Esophagus muscularis mucosa (tissue), 4 donors: ENCODE data around the gene DIP2C. TPM values are rescaled to one million over a fixed set of nuclear protein-coding genes. Genes with fewer than 3 reads are reported as not detected.
A peak's percentile ranks its signal among the peaks of the same experiment; 100 is the strongest.

Experiments used
- DNase-seq: peaks from one replicate; pipeline ENCODE4 v3.0.0-alpha.2; 2017; ENCODE audit errors: extremely low spot score
- H3K27ac ChIP-seq, 4 donors: fragments of 200-600 bp; sonication (generic); replicated peaks in 1 of 4; 1 replicate in 3 of 4; 2 replicates in 1 of 4; pipeline ENCODE4 v1.5.1; 2016 to 2019; ENCODE audit warnings: mild to moderate bottlenecking in 1 of 4
- H3K27me3 ChIP-seq, 4 donors: fragments of 200-600 bp; sonication (generic); one replicate each; pipeline versions ENCODE4 v1.5.1 to v1.6.0; 2016 to 2019
- H3K36me3 ChIP-seq, 4 donors: fragments of 200-600 bp; sonication (generic); one replicate each; pipeline ENCODE4 v1.5.1; 2016 to 2019
- H3K4me1 ChIP-seq, 4 donors: fragments of 200-600 bp; sonication (generic); one replicate each; pipeline ENCODE4 v1.5.1; 2016 to 2019
- H3K4me3 ChIP-seq, 4 donors: fragments of 200-600 bp; sonication (generic); 1 replicate in 2 of 4; 2 replicates in 2 of 4; pipeline ENCODE4 v1.5.1; 2016 to 2019; ENCODE audit warnings: mild to moderate bottlenecking in 4 of 4, moderate library complexity in 1 of 4
- H3K9me3 ChIP-seq, 4 donors: fragments of 200-600 bp; sonication (generic); 1 replicate in 3 of 4; 2 replicates in 1 of 4; pipeline ENCODE4 v1.5.1; 2016 to 2019
- EP300 ChIP-seq: sonication (generic); formaldehyde crosslinking; IDR thresholded peaks from one replicate; pipeline ENCODE4 v1.6.1; 2017; ENCODE audit warnings: antibody characterized with exemption
- POLR2A ChIP-seq: fragments of 450-650 bp; IDR thresholded peaks from one replicate; pipeline ENCODE4 v1.6.1; 2017; ENCODE audit warnings: antibody characterized with exemption, moderate library complexity, mild to moderate bottlenecking, low read depth
- POLR2AphosphoS5 ChIP-seq, 2 donors: sonication (generic); formaldehyde crosslinking; IDR thresholded peaks; one replicate each; pipeline ENCODE4 v1.6.1; 2017; ENCODE audit warnings: antibody characterized with exemption in 2 of 2
- WGBS: methylation state at CpG from one replicate; pipeline ENCODE4 v1.1.5; 2018; 5-methylcytosine and 5-hydroxymethylcytosine counted together
- intact Hi-C: fragments of 100-400 bp; cut with DNase I; formaldehyde crosslinking; loops from one replicate; pipeline ENCODE4 v1.15.1; 2023
- total RNA-seq, 4 donors: library from RNA; depleted of rRNA; stranded (reverse); fragments of >200 nt; gene quantifications; one replicate each; pipeline versions ENCODE4 v1.1.0 to v1.2.1, GENCODE V29; 2016
- TF ChIP-seq, protein P1 (sequence below), 3 experiments: fragments of 200-600 bp in 2 of 3; fragments of 450-650 bp in 1 of 3; sonication (generic) in 2 of 3; IDR thresholded peaks; one replicate each; pipeline ENCODE4 v1.5.1; 2017 to 2019; ENCODE audit warnings: antibody characterized with exemption in 3 of 3, mild to moderate bottlenecking in 2 of 3, moderate library complexity in 1 of 3

DIP2C gene
- total RNA-seq, 4 donors from 2014 or later = 38.6 to 66.4 (median 55.7) TPM

- WGBS = 96% methylated on average over 11 of the region's 14 CpGs
- intact Hi-C loops = no loop called here
- H3K4me1 ChIP-seq = peaks cover 24 to 60% (median 41%) of the 10 kb centered on the region in 4 donors
- DNase-seq = no peak
- no peaks in the 10 kb centered on the region for H3K27me3 ChIP-seq
- no peaks in the 10 kb centered on the region for H3K36me3 ChIP-seq
- no peak overlapping the region for H3K4me3 ChIP-seq
- H3K27ac ChIP-seq = peak overlapping the region; percentile 10 to 91 (median 34)
- peaks cover 0 to 21% (median 10%) of the 10 kb centered on the region in 4 donors for H3K9me3 ChIP-seq
- TF ChIP-seq, protein P1, sequence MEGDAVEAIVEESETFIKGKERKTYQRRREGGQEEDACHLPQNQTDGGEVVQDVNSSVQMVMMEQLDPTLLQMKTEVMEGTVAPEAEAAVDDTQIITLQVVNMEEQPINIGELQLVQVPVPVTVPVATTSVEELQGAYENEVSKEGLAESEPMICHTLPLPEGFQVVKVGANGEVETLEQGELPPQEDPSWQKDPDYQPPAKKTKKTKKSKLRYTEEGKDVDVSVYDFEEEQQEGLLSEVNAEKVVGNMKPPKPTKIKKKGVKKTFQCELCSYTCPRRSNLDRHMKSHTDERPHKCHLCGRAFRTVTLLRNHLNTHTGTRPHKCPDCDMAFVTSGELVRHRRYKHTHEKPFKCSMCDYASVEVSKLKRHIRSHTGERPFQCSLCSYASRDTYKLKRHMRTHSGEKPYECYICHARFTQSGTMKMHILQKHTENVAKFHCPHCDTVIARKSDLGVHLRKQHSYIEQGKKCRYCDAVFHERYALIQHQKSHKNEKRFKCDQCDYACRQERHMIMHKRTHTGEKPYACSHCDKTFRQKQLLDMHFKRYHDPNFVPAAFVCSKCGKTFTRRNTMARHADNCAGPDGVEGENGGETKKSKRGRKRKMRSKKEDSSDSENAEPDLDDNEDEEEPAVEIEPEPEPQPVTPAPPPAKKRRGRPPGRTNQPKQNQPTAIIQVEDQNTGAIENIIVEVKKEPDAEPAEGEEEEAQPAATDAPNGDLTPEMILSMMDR (IDR thresholded peaks at IDR 0.05) = no peak
- TF ChIP-seq POLR2AphosphoS5 (IDR thresholded peaks at IDR 0.05) (no peak), EP300 (no peak), POLR2A (no peak)
Observed at GRCh38 chr10:646118-646524, 43.3 kb downstream of the DIP2C start.

DNA sequence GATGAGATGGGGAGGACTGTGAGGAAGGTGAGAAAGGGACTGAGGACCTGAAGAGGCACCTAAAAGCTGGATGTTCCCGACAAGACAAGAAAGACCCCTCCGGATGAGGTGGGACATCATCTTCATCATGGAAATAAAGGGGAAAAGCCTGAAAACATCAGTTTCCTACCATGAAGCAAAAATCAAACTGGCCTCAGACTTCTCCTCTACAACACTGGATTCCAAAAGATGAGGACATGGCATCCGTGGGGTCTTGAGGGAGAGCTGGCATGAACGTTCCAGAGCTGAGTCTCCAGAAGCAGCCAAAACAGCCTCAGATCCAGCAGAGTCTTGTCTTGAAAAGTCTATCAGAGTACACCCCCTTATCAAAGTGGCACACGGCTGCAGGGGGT lies 44.5 kb downstream of the DIP2C start:
- intact Hi-C loops = no loop called here
- Histone ChIP-seq H3K27ac (peak overlapping the region in 2 of 4 donors; percentile 66 to 91), H3K36me3 (no peaks in the 10 kb centered on the region), H3K4me3 (no peak overlapping the region), H3K4me1 (peaks cover 13 to 50% (median 32%) of the 10 kb centered on the region in 4 donors), H3K9me3 (peaks cover 0 to 21% (median 10%) of the 10 kb centered on the region in 4 donors), H3K27me3 (no peaks in the 10 kb centered on the region)
- WGBS = 90% methylated on average over 5 of the region's 5 CpGs
- TF ChIP-seq, protein P1 (IDR thresholded peaks at IDR 0.05) = no peak
- TF ChIP-seq POLR2A (no peak), POLR2AphosphoS5 (IDR thresholded peaks at IDR 0.05) (no peak), EP300 (no peak)
- no peak for DNase-seq

DNA sequence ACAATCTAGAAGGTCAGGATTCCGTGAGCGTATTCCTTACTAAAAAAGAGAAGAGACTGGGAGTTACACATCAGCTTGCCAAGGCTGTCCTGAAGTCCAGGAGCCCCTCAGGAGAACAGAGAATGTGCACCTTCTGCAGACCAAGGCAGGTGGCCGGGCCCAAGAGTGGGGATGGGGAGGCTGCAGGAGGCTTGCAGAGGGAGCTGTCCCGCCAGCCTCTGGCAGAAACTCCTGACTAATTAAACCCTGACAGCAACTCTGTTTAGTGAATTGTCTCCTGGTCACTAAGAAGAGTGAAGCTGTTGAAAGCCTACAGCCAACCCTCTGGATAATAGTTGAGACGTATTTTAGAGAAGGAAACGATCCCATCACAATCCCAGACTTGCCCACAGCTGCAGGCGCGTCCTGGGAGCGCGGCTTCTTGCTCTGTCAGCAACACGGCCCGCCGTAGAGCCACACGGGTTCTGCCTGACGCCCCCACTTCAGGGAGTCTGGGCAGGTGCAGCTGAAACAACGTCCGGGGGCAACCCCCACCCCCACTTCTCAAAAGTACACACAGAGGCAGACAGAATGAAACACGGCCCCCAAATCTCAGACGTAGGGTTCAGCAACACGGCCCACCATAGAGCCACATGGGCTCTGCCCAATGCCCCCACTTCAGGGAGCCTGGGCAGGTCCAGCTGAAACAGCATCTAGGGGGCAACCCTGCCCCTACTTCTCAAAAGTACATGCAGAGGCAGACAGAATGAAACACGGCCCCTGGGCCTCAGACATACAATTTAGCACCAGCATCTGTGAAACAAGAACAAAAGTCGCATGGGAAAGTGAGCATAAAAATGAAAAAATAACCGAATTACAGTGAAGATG lies 45.2 kb downstream of the DIP2C start:
- intact Hi-C loops = no loop called here
- 85% methylated on average over 18 of the region's 23 CpGs for WGBS
- H3K4me3 ChIP-seq = no peak overlapping the region
- peak overlapping the region; percentile 44 to 91 (median 55) for H3K27ac ChIP-seq
- H3K27me3 ChIP-seq = no peaks in the 10 kb centered on the region
- H3K36me3 ChIP-seq = no peaks in the 10 kb centered on the region
- peaks cover 6 to 49% (median 29%) of the 10 kb centered on the region in 4 donors for H3K4me1 ChIP-seq
- H3K9me3 ChIP-seq = peaks cover 0 to 21% (median 10%) of the 10 kb centered on the region in 4 donors
- no peak for TF ChIP-seq EP300
- TF ChIP-seq POLR2A = no peak
- TF ChIP-seq, protein P1 (IDR thresholded peaks at IDR 0.05) = no peak
- no peak for TF ChIP-seq POLR2AphosphoS5 (IDR thresholded peaks at IDR 0.05)
- DNase-seq = no peak

GRCh38 chr10:642186-642890 lies 47.1 kb downstream of the DIP2C start:
- intact Hi-C loops = no loop called here
- H3K4me3 ChIP-seq = no peak overlapping the region
- TF ChIP-seq POLR2A (no peak), EP300 (no peak), POLR2AphosphoS5 (IDR thresholded peaks at IDR 0.05) (no peak)
- TF ChIP-seq, protein P1 (IDR thresholded peaks at IDR 0.05) = no peak
- peak overlapping the region in 2 of 4 donors; percentile 66 to 91 for H3K27ac ChIP-seq
- H3K9me3 ChIP-seq = peaks cover 0 to 21% (median 10%) of the 10 kb centered on the region in 4 donors
- 89% methylated on average over 13 of the region's 16 CpGs for WGBS
- no peak for DNase-seq
- no peaks in the 10 kb centered on the region for H3K36me3 ChIP-seq
- H3K4me1 ChIP-seq = peaks cover 10 to 57% (median 41%) of the 10 kb centered on the region in 4 donors
- no peaks in the 10 kb centered on the region for H3K27me3 ChIP-seq
